Right lobe of liver (tissue), 6 donors: ENCODE data around the gene CAPN2. TPM values are rescaled to one million over a fixed set of nuclear protein-coding genes. Genes with fewer than 3 reads are reported as not detected.

Experiments used
- ATAC-seq, 4 donors: fragments of 200-7000 bp; cut with Tn5 transposase; one replicate each; pipeline ENCODE4 v1.9.1; 2020; ENCODE audit warnings: mild to moderate bottlenecking in 4 of 4, moderate library complexity in 4 of 4
- DNase-seq, 3 donors: peaks; one replicate each; pipeline ENCODE4 v3.0.0-alpha.2; 2020
- H3K27ac ChIP-seq, 3 donors: fragments of 200-600 bp; one replicate each; pipeline ENCODE4 v1.8.0; 2022
- H3K27me3 ChIP-seq, 2 donors: fragments of 200-600 bp; one replicate each; pipeline ENCODE4 v1.8.0; 2022
- H3K36me3 ChIP-seq, 4 donors: fragments of 200-600 bp; sonication (generic) in 1 of 4; one replicate each; pipeline versions ENCODE4 v1.5.1 to v1.8.0; 2017 to 2022; ENCODE audit warnings: control low read depth in 1 of 4
- H3K4me1 ChIP-seq, 4 donors: fragments of 200-600 bp; sonication (generic) in 1 of 4; one replicate each; pipeline versions ENCODE4 v1.5.1 to v1.8.0; 2017 to 2022; ENCODE audit warnings: control low read depth in 1 of 4
- H3K4me3 ChIP-seq, 3 donors: fragments of 200-600 bp; one replicate each; pipeline ENCODE4 v1.8.0; 2022
- H3K9me3 ChIP-seq, 4 donors: fragments of 200-600 bp; sonication (generic) in 1 of 4; one replicate each; pipeline versions ENCODE4 v1.5.1 to v1.8.0; 2017 to 2022; ENCODE audit warnings: control low read depth in 1 of 4
- POLR2A ChIP-seq: fragments of 450-650 bp; IDR thresholded peaks from one replicate; pipeline ENCODE4 v1.6.1; 2017; ENCODE audit warnings: antibody characterized with exemption, mild to moderate bottlenecking
- WGBS: methylation state at CpG from one replicate; pipeline ENCODE4 v1.1.6; 2018; ENCODE audit warnings: low coverage, low lambda C conversion rate; ENCODE audit not compliant: insufficient coverage; ENCODE audit errors: missing lambda C conversion rate; 5-methylcytosine and 5-hydroxymethylcytosine counted together
- intact Hi-C, 2 donors: fragments of 100-400 bp; cut with DNase I; formaldehyde crosslinking; loops; one replicate each; pipeline versions ENCODE4 v1.11.2 to v1.14.1; 2022
- total RNA-seq, 6 experiments: library from RNA; depleted of rRNA in 2 of 6; stranded (reverse); fragments of >200 nt in 2 of 6; fragmentation: NEBNext Ultra II Directional in 3 of 6; extraction: Animal tissue kit (Norgen Biotek cat#: 25700) in 3 of 6; gene quantifications; one replicate each; pipeline versions ENCODE4 v1.1.0 to v1.2.4, GENCODE V29; 2016 to 2023
- TF ChIP-seq, protein P1 (sequence below), 4 donors: fragments of 200-600 bp in 3 of 4; fragments of 450-650 bp in 1 of 4; IDR thresholded peaks; one replicate each; pipeline versions ENCODE4 v1.5.1 to v1.8.0; 2016 to 2022; ENCODE audit warnings: antibody characterized with exemption in 4 of 4, mild to moderate bottlenecking in 2 of 4
- donor health status: DM: no; HTN: yes; CAD: no.
- donor health status: DM: no; HTN: no; CAD: no.
- donor health status: DM: no; HTN: no; CAD: no.
- donor health status: DM: no; HTN: yes; CAD: no.
- donor health status: DM: no; HTN: yes; CAD: no.

Gene CAPN2
- total RNA-seq, 6 experiments from 2014 or later = 17.5 to 53.1 (median 33.1) TPM

GRCh38 chr1:223667484-223668182 lies 44.7 kb upstream of the CAPN2 start:
- DNase-seq (no peak), ATAC-seq (no peak)
- Histone ChIP-seq H3K9me3 (no peaks in the 10 kb centered on the region), H3K4me1 (no peaks in the 10 kb centered on the region), H3K27me3 (no peaks in the 10 kb centered on the region), H3K36me3 (no peaks in the 10 kb centered on the region), H3K27ac (no peak overlapping the region), H3K4me3 (no peak overlapping the region)
- intact Hi-C loops = no loop called here
- no peak for TF ChIP-seq POLR2A
- TF ChIP-seq, protein P1, sequence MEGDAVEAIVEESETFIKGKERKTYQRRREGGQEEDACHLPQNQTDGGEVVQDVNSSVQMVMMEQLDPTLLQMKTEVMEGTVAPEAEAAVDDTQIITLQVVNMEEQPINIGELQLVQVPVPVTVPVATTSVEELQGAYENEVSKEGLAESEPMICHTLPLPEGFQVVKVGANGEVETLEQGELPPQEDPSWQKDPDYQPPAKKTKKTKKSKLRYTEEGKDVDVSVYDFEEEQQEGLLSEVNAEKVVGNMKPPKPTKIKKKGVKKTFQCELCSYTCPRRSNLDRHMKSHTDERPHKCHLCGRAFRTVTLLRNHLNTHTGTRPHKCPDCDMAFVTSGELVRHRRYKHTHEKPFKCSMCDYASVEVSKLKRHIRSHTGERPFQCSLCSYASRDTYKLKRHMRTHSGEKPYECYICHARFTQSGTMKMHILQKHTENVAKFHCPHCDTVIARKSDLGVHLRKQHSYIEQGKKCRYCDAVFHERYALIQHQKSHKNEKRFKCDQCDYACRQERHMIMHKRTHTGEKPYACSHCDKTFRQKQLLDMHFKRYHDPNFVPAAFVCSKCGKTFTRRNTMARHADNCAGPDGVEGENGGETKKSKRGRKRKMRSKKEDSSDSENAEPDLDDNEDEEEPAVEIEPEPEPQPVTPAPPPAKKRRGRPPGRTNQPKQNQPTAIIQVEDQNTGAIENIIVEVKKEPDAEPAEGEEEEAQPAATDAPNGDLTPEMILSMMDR (IDR thresholded peaks at IDR 0.05) = no peak
- 97% methylated on average over 3 of the region's 3 CpGs for WGBS

GRCh38 chr1:223669003-223669795 lies 43.1 kb upstream of the CAPN2 start:
- ATAC-seq (no peak), DNase-seq (no peak)
- Histone ChIP-seq H3K36me3 (no peaks in the 10 kb centered on the region), H3K27ac (no peak overlapping the region), H3K4me1 (no peaks in the 10 kb centered on the region), H3K4me3 (no peak overlapping the region), H3K27me3 (no peaks in the 10 kb centered on the region), H3K9me3 (no peaks in the 10 kb centered on the region)
- no peak for TF ChIP-seq POLR2A
- TF ChIP-seq, protein P1 (IDR thresholded peaks at IDR 0.05) = no peak
- intact Hi-C loops = no loop called here
- 81% methylated on average over 4 of the region's 6 CpGs for WGBS

DNA sequence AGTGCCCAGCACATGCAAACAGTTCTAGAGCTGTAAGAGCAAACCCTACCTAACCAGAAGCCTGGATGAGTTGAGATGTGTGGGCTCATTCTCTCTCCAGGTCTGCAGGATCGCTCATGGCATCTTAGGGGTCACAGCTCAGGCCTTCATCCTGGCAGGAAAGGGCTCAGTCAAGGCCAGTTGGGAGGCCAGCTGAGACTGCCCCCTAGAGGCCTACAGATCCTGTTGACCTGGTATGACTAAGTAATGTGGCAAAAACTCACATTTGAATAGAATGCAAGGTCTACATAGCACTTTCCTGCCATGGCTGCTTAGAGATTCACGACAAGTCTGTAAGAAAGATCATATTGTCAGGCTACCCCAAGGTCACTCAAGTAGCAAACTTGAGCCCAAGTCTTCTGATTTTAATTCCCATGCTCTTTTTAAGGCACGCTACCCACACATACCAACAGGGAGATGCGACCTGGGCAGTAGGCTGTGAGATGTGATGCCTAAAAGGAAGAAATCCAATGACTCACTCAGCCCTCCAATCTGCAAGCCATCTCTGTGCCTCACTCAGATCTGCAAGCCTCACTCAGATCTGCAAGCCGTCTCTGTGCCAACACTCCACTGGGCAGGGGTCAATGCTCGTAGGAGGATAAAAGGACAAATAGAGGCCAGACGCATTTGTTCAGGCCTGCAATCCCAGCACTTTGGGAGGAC lies 41.7 kb upstream of the CAPN2 start:
- Histone ChIP-seq H3K9me3 (no peaks in the 10 kb centered on the region), H3K4me1 (no peaks in the 10 kb centered on the region), H3K36me3 (no peaks in the 10 kb centered on the region), H3K27ac (no peak overlapping the region), H3K27me3 (no peaks in the 10 kb centered on the region), H3K4me3 (no peak overlapping the region)
- peak; percentile 37 to 62 (median 55) for DNase-seq
- TF ChIP-seq, protein P1 (IDR thresholded peaks at IDR 0.05) = peak; percentile 61 to 70 (median 62)
- no peak for TF ChIP-seq POLR2A
- intact Hi-C loops = no loop called here
- WGBS = 51% methylated on average over 4 of the region's 7 CpGs
- peak; percentile 84 to 91 (median 88) for ATAC-seq

DNA sequence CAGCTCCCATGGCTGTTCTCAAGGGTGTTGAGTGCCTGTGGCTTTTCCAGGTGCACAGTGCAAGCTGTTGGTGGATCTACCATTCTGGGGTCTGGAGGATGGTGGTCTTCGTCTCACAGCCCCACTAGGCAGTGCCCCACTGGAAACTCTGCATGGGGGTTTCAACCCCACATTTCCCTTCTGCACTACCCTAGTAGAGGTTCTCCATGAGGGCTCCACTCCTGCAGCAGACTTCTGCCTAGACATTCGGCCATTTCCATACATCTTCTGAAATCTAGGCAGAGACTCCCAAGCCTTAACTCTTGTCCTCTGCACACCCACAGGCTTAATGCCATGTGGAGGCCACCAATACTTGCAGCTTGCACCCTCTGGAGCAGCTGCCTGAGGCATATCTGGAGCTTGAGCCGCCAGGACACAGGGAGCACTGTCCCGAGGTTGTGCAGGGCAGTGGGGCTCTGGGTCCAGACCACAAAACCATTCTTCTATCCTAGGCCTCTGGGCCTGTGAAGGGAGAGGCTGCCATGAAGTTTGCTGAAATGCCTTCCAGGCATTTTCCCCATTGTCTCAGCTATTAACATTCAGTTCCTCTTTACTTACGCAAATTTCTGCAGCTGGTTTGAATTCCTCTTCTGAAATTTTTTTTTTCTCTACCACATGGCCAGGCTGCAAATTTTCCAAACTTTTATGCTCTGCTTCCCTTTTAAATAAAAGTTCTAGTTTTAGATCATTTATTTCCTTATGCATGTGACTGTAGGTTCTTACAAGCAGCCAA lies 38.0 kb upstream of the CAPN2 start:
- peak in 1 of 4 donors; percentile 22 for ATAC-seq
- intact Hi-C loops = no loop called here
- WGBS = 25% methylated on average over 2 of the region's 5 CpGs

More for the DNA sequence above, 38.0 kb upstream of the CAPN2 start:
- Histone ChIP-seq H3K27ac (no peak overlapping the region), H3K4me3 (no peak overlapping the region), H3K36me3 (no peaks in the 10 kb centered on the region), H3K27me3 (no peaks in the 10 kb centered on the region), H3K4me1 (no peaks in the 10 kb centered on the region), H3K9me3 (no peaks in the 10 kb centered on the region)
- no peak for DNase-seq
- no peak for TF ChIP-seq POLR2A
- TF ChIP-seq, protein P1 (IDR thresholded peaks at IDR 0.05) = no peak
